ENCODE measurements around the gene ARHGEF16. TPM values are rescaled to one million over a fixed set of nuclear protein-coding genes. Genes with fewer than 3 reads are reported as not detected.

ARHGEF16 gene
- total and polyA plus RNA-seq, 2 experiments from 2014 or later = 24.8 to 36.2 TPM

- peak overlapping the region; percentile 84 for H3K27ac ChIP-seq
- H3K9me3 ChIP-seq (ENCODE audit: low read depth) = no peaks in the 10 kb centered on the region
- H4K20me1 ChIP-seq (ENCODE audit: insufficient read depth, poor library complexity, severe bottlenecking) = no peaks in the 10 kb centered on the region
- no peaks in the 10 kb centered on the region for H3K79me2 ChIP-seq
- 86% methylated on average over 6 of the region's 6 CpGs for WGBS (ENCODE audit: low lambda C conversion rate, missing lambda C conversion rate)
- no peak for TF ChIP-seq EZH2 (IDR thresholded peaks at IDR 0.05; ENCODE audit: borderline replicate concordance)
- TF ChIP-seq CTCF (IDR thresholded peaks at IDR 0.05; ENCODE audit: poor library complexity) = peak; percentile 36
- no peak for TF ChIP-seq EZH2phosphoT487 (IDR thresholded peaks at IDR 0.05; ENCODE audit: low read depth, severe bottlenecking, unreplicated experiment)
- H3K27me3 ChIP-seq = no peaks in the 10 kb centered on the region
- H3K4me2 ChIP-seq = no peak overlapping the region
- no peaks in the 10 kb centered on the region for H3K4me1 ChIP-seq (ENCODE audit: insufficient read depth)
- no peaks in the 10 kb centered on the region for H3K36me3 ChIP-seq (replicated peaks; ENCODE audit: insufficient read depth, low read depth)
- no peaks in the 10 kb centered on the region for H3K9me2 ChIP-seq (replicated peaks; ENCODE audit: insufficient read depth)
- no peak overlapping the region for H3K4me3 ChIP-seq
- no peak for DNase-seq (ENCODE audit: low spot score)
- no peak overlapping the region for H2AFZ ChIP-seq
These were observed 37.3 kb upstream of the ARHGEF16 start for GRCh38 chr1:3417082-3417739.

DNA sequence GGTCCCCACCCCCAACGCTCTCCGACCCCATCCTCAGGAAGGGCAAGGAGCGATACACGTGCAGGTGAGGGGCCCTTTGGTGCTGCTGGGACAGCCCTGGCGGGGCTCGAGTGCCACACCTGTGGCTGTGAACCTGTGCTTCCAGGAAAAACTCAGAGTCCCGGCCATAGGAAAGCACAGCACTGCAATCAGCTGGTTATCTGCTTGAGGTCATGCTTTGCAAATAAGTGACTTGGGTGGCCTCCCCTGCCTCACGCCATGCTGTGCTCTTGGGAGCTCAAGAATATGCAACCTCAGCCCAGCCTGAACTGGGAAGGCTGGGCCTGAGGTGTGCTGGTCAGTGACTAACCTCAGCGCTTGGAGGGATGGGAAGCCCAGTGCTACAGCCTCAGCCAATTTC is 36.5 kb upstream of the ARHGEF16 start:
- no peak overlapping the region for H2AFZ ChIP-seq
- H3K79me2 ChIP-seq = no peaks in the 10 kb centered on the region
- H3K9me3 ChIP-seq (ENCODE audit: low read depth) = no peaks in the 10 kb centered on the region
- no peaks in the 10 kb centered on the region for H3K9me2 ChIP-seq (replicated peaks; ENCODE audit: insufficient read depth)
- no peak overlapping the region for H3K4me2 ChIP-seq
- H3K4me1 ChIP-seq (ENCODE audit: insufficient read depth) = peaks cover 5% of the 10 kb centered on the region
- no peaks in the 10 kb centered on the region for H3K36me3 ChIP-seq (replicated peaks; ENCODE audit: insufficient read depth, low read depth)
- peak overlapping the region; percentile 90 for H3K27ac ChIP-seq
- no peaks in the 10 kb centered on the region for H3K27me3 ChIP-seq
- no peaks in the 10 kb centered on the region for H4K20me1 ChIP-seq (ENCODE audit: insufficient read depth, poor library complexity, severe bottlenecking)
- DNase-seq (ENCODE audit: low spot score) = peak; percentile 75
- TF ChIP-seq CTCF (IDR thresholded peaks at IDR 0.05; ENCODE audit: poor library complexity) (no peak), EZH2phosphoT487 (IDR thresholded peaks at IDR 0.05; ENCODE audit: low read depth, severe bottlenecking, unreplicated experiment) (no peak), EZH2 (IDR thresholded peaks at IDR 0.05; ENCODE audit: borderline replicate concordance) (no peak)
- WGBS (ENCODE audit: low lambda C conversion rate, missing lambda C conversion rate) = 69% methylated on average over 9 of the region's 9 CpGs
- H3K4me3 ChIP-seq = no peak overlapping the region

- Histone ChIP-seq H3K4me3 (no peak overlapping the region), H3K9me2 (replicated peaks; ENCODE audit: insufficient read depth) (no peaks in the 10 kb centered on the region), H3K27me3 (no peaks in the 10 kb centered on the region), H4K20me1 (ENCODE audit: insufficient read depth, poor library complexity, severe bottlenecking) (no peaks in the 10 kb centered on the region), H2AFZ (no peak overlapping the region), H3K36me3 (replicated peaks; ENCODE audit: insufficient read depth, low read depth) (no peaks in the 10 kb centered on the region), H3K4me2 (peak overlapping the region; percentile 51), H3K27ac (peak overlapping the region; percentile 90), H3K4me1 (ENCODE audit: insufficient read depth) (peaks cover 9% of the 10 kb centered on the region), H3K79me2 (no peaks in the 10 kb centered on the region), H3K9me3 (ENCODE audit: low read depth) (no peaks in the 10 kb centered on the region)
- no peak for DNase-seq (ENCODE audit: low spot score)
- 94% methylated on average over 2 of the region's 8 CpGs for WGBS (ENCODE audit: low lambda C conversion rate, missing lambda C conversion rate)
- TF ChIP-seq CTCF (IDR thresholded peaks at IDR 0.05; ENCODE audit: poor library complexity) (no peak), EZH2phosphoT487 (IDR thresholded peaks at IDR 0.05; ENCODE audit: low read depth, severe bottlenecking, unreplicated experiment) (no peak), EZH2 (IDR thresholded peaks at IDR 0.05; ENCODE audit: borderline replicate concordance) (no peak)
These were observed 35.9 kb upstream of the ARHGEF16 start for GRCh38 chr1:3418600-3418999.
